ENCODE measurements around the gene KLHL10. TPM values are rescaled to one million over a fixed set of nuclear protein-coding genes. Genes with fewer than 3 reads are reported as not detected.
A peak's percentile ranks its signal among the peaks of the same experiment; 100 is the strongest.

Gene KLHL10
- total and polyA plus RNA-seq, 2 of the 13 experiments (the other 11 are each of a cell fraction or from before 2014, with no cell fraction given), result 0.04 to 0.08 TPM

DNA sequence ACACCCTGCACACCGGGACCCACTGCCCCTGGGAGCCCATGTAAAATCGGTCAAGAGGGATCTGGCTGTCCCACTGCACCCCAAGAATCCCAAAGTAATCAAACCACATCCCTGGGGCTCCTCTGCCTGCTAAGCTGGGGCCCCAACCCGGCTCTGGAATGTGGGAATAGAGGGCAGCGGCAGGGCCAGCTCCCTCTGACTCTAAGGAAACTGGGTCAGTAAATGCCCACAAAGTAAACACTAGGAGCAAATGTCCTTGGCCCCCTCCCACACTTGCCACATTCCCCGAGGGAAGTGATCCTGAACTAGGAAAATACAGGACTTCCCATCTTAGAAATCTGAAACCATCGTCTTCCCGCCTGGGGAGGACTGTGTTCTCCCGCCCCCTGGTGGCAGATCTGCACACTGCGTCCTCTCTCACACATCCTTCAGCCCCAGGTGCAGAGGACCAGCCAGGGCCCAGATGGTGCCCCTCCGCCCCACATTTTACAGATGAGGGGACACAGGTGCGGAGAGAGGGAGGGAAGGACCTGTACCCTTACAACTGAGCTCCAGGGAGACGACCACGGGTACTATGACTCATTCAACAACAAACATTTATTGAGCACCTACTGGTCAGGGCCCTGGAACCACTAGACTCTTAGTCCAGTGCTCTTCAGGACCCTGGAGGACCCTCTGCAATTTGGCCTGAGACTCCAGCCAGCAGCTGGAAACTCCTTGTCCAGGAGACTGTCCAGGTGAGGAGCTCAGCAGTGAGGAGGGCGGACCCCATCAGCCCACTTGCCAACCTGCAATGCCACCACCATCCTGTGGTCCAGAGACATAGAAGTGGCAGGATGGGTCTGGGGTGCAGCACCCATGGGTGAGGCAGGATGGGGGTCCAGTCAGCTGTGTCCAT lies 36.0 kb upstream of the KLHL10 start (continued):
- TF ChIP-seq MAZ (IDR thresholded peaks at IDR 0.05; ENCODE audit: borderline replicate concordance, low read depth, low read length) (peak; percentile 68; the same call in 1 of the 2 replicates), MAZ (CRISPR knock-in tag; IDR thresholded peaks at IDR 0.05; ENCODE audit: low read depth) (no peak; the same call in 1 of the 2 replicates), CHD2 (IDR thresholded peaks at IDR 0.05; ENCODE audit: low read depth, low read length) (no peak), ZSCAN20 (CRISPR knock-in tag; IDR thresholded peaks at IDR 0.05; ENCODE audit: borderline replicate concordance) (no peak), ZNF749 (CRISPR knock-in tag; IDR thresholded peaks at IDR 0.05; ENCODE audit: borderline replicate concordance) (no peak), PRPF4 (IDR thresholded peaks at IDR 0.05; ENCODE audit: low read depth, low read length, poor library complexity, severe bottlenecking) (no peak), NKX3-1 (CRISPR knock-in tag; IDR thresholded peaks at IDR 0.05) (no peak), FOXM1 (CRISPR knock-in tag; IDR thresholded peaks at IDR 0.05) (no peak), ZFP62 (CRISPR knock-in tag; IDR thresholded peaks at IDR 0.05) (no peak), XBP1 (CRISPR knock-in tag; IDR thresholded peaks at IDR 0.05) (no peak), ZFP41 (CRISPR knock-in tag; IDR thresholded peaks at IDR 0.05; ENCODE audit: borderline replicate concordance) (0 out of 2 replicates have a peak, but pooled peaks have one; percentile 38), NCOR1 (IDR thresholded peaks at IDR 0.05; ENCODE audit: borderline replicate concordance, low read length) (no peak), LCORL (IDR thresholded peaks at IDR 0.05) (no peak), LCORL (CRISPR knock-in tag; IDR thresholded peaks at IDR 0.05) (peak; percentile 62; the same call in 1 of the 2 replicates), KLF13 (CRISPR knock-in tag; IDR thresholded peaks at IDR 0.05) (no peak), ZNF598 (CRISPR knock-in tag; IDR thresholded peaks at IDR 0.05; ENCODE audit: borderline replicate concordance) (0 out of 2 replicates have a peak, but pooled peaks have one; percentile 38), ZKSCAN8 (CRISPR knock-in tag; IDR thresholded peaks at IDR 0.05; ENCODE audit: borderline replicate concordance) (no peak; the same call in 1 of the 2 replicates), TRIM24 (CRISPR knock-in tag; IDR thresholded peaks at IDR 0.05) (no peak)
- TF ChIP-seq, protein P1, sequence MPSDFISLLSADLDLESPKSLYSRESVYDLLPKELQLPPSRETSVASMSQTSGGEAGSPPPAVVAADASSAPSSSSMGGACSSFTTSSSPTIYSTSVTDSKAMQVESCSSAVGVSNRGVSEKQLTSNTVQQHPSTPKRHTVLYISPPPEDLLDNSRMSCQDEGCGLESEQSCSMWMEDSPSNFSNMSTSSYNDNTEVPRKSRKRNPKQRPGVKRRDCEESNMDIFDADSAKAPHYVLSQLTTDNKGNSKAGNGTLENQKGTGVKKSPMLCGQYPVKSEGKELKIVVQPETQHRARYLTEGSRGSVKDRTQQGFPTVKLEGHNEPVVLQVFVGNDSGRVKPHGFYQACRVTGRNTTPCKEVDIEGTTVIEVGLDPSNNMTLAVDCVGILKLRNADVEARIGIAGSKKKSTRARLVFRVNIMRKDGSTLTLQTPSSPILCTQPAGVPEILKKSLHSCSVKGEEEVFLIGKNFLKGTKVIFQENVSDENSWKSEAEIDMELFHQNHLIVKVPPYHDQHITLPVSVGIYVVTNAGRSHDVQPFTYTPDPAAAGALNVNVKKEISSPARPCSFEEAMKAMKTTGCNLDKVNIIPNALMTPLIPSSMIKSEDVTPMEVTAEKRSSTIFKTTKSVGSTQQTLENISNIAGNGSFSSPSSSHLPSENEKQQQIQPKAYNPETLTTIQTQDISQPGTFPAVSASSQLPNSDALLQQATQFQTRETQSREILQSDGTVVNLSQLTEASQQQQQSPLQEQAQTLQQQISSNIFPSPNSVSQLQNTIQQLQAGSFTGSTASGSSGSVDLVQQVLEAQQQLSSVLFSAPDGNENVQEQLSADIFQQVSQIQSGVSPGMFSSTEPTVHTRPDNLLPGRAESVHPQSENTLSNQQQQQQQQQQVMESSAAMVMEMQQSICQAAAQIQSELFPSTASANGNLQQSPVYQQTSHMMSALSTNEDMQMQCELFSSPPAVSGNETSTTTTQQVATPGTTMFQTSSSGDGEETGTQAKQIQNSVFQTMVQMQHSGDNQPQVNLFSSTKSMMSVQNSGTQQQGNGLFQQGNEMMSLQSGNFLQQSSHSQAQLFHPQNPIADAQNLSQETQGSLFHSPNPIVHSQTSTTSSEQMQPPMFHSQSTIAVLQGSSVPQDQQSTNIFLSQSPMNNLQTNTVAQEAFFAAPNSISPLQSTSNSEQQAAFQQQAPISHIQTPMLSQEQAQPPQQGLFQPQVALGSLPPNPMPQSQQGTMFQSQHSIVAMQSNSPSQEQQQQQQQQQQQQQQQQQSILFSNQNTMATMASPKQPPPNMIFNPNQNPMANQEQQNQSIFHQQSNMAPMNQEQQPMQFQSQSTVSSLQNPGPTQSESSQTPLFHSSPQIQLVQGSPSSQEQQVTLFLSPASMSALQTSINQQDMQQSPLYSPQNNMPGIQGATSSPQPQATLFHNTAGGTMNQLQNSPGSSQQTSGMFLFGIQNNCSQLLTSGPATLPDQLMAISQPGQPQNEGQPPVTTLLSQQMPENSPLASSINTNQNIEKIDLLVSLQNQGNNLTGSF (CRISPR knock-in tag; IDR thresholded peaks at IDR 0.05), result no peak
- TF ChIP-seq, protein P2, sequence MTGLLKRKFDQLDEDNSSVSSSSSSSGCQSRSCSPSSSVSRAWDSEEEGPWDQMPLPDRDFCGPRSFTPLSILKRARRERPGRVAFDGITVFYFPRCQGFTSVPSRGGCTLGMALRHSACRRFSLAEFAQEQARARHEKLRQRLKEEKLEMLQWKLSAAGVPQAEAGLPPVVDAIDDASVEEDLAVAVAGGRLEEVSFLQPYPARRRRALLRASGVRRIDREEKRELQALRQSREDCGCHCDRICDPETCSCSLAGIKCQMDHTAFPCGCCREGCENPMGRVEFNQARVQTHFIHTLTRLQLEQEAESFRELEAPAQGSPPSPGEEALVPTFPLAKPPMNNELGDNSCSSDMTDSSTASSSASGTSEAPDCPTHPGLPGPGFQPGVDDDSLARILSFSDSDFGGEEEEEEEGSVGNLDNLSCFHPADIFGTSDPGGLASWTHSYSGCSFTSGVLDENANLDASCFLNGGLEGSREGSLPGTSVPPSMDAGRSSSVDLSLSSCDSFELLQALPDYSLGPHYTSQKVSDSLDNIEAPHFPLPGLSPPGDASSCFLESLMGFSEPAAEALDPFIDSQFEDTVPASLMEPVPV (CRISPR knock-in tag; IDR thresholded peaks at IDR 0.05), result peak; percentile 36; the same call in 1 of the 2 replicates
- TF ChIP-seq, protein P3, sequence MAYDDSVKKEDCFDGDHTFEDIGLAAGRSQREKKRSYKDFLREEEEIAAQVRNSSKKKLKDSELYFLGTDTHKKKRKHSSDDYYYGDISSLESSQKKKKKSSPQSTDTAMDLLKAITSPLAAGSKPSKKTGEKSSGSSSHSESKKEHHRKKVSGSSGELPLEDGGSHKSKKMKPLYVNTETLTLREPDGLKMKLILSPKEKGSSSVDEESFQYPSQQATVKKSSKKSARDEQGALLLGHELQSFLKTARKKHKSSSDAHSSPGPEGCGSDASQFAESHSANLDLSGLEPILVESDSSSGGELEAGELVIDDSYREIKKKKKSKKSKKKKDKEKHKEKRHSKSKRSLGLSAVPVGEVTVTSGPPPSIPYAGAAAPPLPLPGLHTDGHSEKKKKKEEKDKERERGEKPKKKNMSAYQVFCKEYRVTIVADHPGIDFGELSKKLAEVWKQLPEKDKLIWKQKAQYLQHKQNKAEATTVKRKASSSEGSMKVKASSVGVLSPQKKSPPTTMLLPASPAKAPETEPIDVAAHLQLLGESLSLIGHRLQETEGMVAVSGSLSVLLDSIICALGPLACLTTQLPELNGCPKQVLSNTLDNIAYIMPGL (CRISPR knock-in tag; IDR thresholded peaks at IDR 0.05; ENCODE audit: borderline replicate concordance in 1 of 2, low read depth in 1 of 2), result peak; percentile 72 to 78
